ENCODE measurements around the gene SUGP2. TPM values are rescaled to one million over a fixed set of nuclear protein-coding genes. Genes with fewer than 3 reads are reported as not detected.
"Not testable (repeated sequence)": the region's sequence is repeated elsewhere in the genome, so short reads cannot be mapped to it uniquely, and the experiment has no call there.

Gene SUGP2
- total RNA-seq, 1 donor, result 41.5 TPM

- H3K4me1 ChIP-seq (ENCODE audit: insufficient read depth, low read length), result peaks cover 83% of the 10 kb centered on the region
- no peak overlapping the region for H3K4me3 ChIP-seq (ENCODE audit: low read length)
- no peaks in the 10 kb centered on the region for H3K27me3 ChIP-seq (ENCODE audit: insufficient read depth, low read length)
- no peaks in the 10 kb centered on the region for H3K9me3 ChIP-seq (ENCODE audit: low read depth, low read length)
These were observed 63.2 kb downstream of the SUGP2 start for GRCh38 chr19:18969931-18970659.

DNA sequence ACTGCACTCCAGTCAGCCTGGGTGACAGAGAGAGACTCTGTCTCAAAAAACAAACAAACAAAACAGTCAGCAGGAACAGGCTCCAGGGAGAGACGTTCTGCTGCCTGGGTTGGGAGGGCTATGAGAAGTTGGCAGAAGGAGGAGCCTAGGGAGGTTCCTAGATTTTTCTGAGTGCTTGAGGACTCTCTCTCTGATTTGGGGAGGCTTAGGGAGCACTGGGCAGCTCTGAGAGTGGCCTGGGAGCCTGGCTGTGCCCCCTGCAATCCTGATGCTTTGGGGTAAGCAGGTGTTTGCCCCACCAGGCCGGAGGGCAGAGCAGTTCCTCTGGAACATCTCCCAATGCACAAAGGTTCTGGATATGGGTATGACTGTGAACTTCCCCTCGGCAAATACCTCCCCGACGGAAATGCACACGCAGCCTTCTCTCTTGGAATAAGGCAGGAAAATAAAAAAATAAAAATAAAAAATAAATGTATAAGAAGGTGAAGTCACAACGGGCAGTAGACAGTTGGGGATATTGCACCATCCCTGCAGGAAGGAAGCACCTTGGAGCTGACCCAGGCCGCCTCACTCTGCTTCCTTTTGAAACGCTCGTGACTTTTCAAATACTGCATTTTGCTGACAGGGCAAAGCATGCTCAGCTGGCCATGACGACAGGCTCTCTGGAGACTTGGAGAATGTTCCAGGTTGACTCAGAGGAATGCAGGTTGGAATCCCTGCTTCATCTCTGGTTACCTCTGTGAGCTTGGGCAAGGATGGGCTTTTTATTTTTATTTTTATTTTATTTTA lies 65.8 kb downstream of the SUGP2 start:
- H3K4me1 ChIP-seq (ENCODE audit: insufficient read depth, low read length), result peaks cover 63% of the 10 kb centered on the region
- no peaks in the 10 kb centered on the region for H3K9me3 ChIP-seq (ENCODE audit: low read depth, low read length)
- H3K4me3 ChIP-seq (ENCODE audit: low read length), result no peak overlapping the region
- no peaks in the 10 kb centered on the region for H3K27me3 ChIP-seq (ENCODE audit: insufficient read depth, low read length)

DNA sequence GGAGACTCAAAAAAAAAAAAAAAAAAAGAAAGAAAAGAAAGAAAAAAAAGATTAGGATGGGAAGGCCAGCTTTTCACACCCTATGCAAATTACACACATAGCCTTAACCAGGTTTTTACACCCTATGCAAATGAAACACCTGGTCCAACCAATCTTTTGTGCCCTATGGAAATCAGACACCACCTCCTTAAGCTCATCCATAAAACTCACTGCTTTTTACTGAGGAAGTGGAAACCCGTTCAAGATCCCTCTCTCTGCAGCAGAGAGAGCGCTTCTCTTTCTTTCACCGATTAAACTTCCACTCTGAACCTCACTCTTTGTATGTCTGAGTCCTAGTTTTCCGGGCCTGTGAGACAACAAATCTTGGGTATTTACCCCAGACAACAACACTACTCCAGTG lies 67.0 kb downstream of the SUGP2 start:
- peaks cover 56% of the 10 kb centered on the region for H3K4me1 ChIP-seq (ENCODE audit: insufficient read depth, low read length)
- no peaks in the 10 kb centered on the region for H3K27me3 ChIP-seq (ENCODE audit: insufficient read depth, low read length)
- H3K9me3 ChIP-seq (ENCODE audit: low read depth, low read length), result no peaks in the 10 kb centered on the region
- H3K4me3 ChIP-seq (ENCODE audit: low read length), result no peak overlapping the region

DNA sequence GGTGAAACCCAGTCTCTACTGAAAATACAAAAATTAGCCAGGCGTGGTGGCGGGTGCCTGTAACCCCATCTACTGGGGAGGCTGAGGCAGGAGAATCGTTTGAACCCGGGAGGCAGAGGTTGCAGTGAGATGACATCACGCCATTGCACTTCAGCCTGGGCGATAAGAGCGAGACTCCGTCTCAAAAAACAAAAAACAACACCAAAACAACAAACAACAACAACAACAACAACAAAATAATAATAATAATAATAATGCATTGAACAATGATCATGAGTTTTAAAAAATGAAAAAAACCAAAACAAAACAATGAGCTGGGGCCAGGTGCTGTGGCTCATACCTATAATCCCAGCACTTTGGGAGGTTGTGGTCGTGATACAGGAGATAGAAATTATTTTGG lies 69.2 kb downstream of the SUGP2 start:
- Histone ChIP-seq H3K4me1 (ENCODE audit: insufficient read depth, low read length) (peaks cover 37% of the 10 kb centered on the region), H3K27me3 (ENCODE audit: insufficient read depth, low read length) (no peaks in the 10 kb centered on the region), H3K9me3 (ENCODE audit: low read depth, low read length) (no peaks in the 10 kb centered on the region), H3K4me3 (ENCODE audit: low read length) (no peak overlapping the region)

- no peak overlapping the region for H3K4me3 ChIP-seq (ENCODE audit: low read length)
- no peaks in the 10 kb centered on the region for H3K27me3 ChIP-seq (ENCODE audit: insufficient read depth, low read length)
These were observed 71.3 kb downstream of the SUGP2 start for GRCh38 chr19:18961767-18962620.

GRCh38 chr19:18960370-18960769 lies 72.9 kb downstream of the SUGP2 start:
- Histone ChIP-seq H3K4me1 (ENCODE audit: insufficient read depth, low read length) (peaks cover 6% of the 10 kb centered on the region), H3K27me3 (ENCODE audit: insufficient read depth, low read length) (no peaks in the 10 kb centered on the region), H3K9me3 (ENCODE audit: low read depth, low read length) (no peaks in the 10 kb centered on the region), H3K4me3 (ENCODE audit: low read length) (no peak overlapping the region)

More at GRCh38 chr19:18961767-18962620, 71.3 kb downstream of the SUGP2 start:
- H3K4me1 ChIP-seq (ENCODE audit: insufficient read depth, low read length), result peaks cover 16% of the 10 kb centered on the region
- no peaks in the 10 kb centered on the region for H3K9me3 ChIP-seq (ENCODE audit: low read depth, low read length)

GRCh38 chr19:18955042-18955441 lies 78.3 kb downstream of the SUGP2 start:
- H3K27me3 ChIP-seq (ENCODE audit: insufficient read depth, low read length), result no peaks in the 10 kb centered on the region
- no peaks in the 10 kb centered on the region for H3K4me1 ChIP-seq (ENCODE audit: insufficient read depth, low read length)
- H3K9me3 ChIP-seq (ENCODE audit: low read depth, low read length), result no peaks in the 10 kb centered on the region
- no peak overlapping the region for H3K4me3 ChIP-seq (ENCODE audit: low read length)

DNA sequence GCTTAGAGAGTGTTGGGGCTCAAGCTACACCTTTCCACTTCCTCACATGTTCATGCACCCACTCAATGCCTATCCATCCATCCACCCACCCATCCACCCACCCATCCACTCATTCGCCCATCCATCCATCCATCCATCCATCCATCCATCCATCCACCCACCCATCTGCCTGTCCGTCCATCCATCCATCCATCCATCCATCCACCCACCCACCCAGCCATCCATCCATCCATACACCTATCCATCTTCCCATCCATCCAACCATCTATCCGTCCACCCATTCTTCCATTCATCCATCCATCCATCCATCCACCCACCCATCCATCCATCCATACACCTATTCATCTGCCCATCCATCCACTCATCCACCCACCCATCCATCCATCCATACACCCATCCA lies 79.2 kb downstream of the SUGP2 start:
- no peaks in the 10 kb centered on the region for H3K27me3 ChIP-seq (ENCODE audit: insufficient read depth, low read length)
- no peak overlapping the region for H3K4me3 ChIP-seq (ENCODE audit: low read length)
- no peaks in the 10 kb centered on the region for H3K9me3 ChIP-seq (ENCODE audit: low read depth, low read length)
- no peaks in the 10 kb centered on the region for H3K4me1 ChIP-seq (ENCODE audit: insufficient read depth, low read length)

DNA sequence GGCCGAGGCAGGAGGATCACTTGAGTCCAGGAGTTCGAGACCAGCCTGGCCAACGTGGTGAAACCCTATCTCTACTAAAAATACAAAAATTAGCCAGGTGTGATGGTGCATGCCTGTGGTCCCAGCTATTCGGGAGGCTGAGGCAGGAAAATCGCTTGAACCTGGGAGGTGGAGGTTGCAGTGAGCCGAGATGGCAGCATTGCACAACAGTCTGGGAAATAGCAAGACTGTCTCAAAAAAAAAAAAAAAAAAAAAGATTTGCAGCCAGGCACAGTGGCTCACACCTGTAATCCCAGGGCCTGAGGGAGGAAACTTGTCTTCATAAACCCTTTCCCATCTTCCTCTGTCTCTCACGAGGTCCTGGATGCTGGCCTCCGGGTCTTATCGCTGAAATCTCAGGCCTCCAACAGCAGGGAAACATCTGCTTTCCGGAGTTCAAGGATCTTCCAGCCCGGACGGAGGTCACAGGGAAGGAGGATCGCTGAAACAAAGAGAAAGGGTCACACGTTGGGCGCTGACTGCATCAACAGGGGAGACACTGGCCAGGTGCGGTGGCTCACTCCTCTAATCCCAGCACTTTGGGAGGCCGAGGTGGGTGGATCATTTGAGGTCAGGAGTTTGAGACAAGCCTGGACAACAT lies 80.8 kb downstream of the SUGP2 start:
- H3K4me1 ChIP-seq (ENCODE audit: insufficient read depth, low read length); H3K27me3 ChIP-seq (ENCODE audit: insufficient read depth, low read length); H3K4me3 ChIP-seq (ENCODE audit: low read length); H3K9me3 ChIP-seq (ENCODE audit: low read depth, low read length): not testable (repeated sequence)

DNA sequence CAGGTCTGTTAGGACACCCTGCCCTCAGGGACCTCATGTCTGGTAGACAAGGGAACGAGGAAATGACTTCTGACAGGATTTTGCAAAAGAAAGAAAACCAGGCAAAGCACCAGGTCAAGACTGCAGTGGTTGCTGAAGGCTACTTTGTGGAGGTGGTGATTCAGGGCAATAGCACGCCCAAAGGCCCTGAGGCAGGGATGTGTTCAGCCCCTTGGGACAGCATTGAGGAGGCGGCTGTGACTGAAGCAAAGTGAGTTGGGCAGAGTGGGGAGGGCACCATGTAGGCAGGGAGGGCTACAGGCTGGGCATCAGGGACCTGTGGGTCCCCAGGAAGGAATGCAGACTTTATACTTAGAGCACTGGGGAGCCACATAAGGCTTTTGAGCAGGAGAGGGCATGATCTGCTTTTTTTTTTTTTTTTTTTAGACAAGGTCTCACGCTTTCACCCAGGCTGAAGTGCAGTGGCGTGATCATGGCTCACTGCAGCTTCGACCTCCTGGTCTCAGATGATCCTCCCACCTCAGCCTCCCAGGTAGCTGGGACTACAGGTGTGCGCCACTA lies 81.5 kb downstream of the SUGP2 start:
- Histone ChIP-seq H3K4me1 (ENCODE audit: insufficient read depth, low read length) (no peaks in the 10 kb centered on the region), H3K4me3 (ENCODE audit: low read length) (no peak overlapping the region), H3K27me3 (ENCODE audit: insufficient read depth, low read length) (no peaks in the 10 kb centered on the region), H3K9me3 (ENCODE audit: low read depth, low read length) (no peaks in the 10 kb centered on the region)

DNA sequence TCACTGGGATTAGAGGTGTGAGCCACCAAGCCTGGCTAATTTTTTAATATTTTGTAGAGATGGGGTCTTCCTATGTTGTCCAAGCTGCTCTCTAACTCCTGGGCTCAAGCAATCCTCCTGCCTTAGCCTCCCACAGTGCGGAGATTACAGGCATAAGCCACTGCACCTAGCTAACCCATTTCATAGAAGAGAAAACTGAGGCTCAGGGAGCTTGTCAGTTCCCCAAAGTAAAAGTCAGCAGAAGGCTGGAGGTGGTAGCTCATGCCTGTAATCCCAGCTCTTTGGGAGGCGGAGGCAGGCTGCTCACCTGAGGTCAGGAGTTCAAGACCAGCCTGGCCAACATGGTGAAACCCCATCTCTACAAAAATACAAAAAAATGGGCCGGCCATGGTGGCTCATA lies 83.5 kb downstream of the SUGP2 start:
- Histone ChIP-seq H3K9me3 (ENCODE audit: low read depth, low read length) (no peaks in the 10 kb centered on the region), H3K27me3 (ENCODE audit: insufficient read depth, low read length) (no peaks in the 10 kb centered on the region), H3K4me3 (ENCODE audit: low read length) (no peak overlapping the region), H3K4me1 (ENCODE audit: insufficient read depth, low read length) (peaks cover 4% of the 10 kb centered on the region)

DNA sequence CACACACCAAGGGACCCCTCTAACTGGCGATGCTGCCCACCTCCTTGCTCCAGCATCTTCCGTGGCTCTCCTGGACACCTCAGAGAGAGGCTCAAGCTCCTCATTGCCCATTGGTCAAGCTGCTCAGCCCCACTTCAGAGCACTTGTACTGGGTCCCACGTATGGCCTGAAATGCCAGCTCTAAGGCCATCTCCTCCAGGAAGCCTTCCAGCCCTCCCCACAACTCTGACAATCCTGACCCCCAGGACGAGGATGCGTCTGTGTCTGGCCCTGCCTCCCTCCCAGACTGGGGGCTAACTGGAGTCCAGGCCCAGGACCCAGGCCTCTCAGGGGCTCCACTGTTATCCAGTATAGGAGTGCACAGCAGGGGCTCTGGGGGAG lies 84.4 kb downstream of the SUGP2 start:
- Histone ChIP-seq H3K9me3 (ENCODE audit: low read depth, low read length) (no peaks in the 10 kb centered on the region), H3K4me1 (ENCODE audit: insufficient read depth, low read length) (peaks cover 4% of the 10 kb centered on the region), H3K4me3 (ENCODE audit: low read length) (no peak overlapping the region), H3K27me3 (ENCODE audit: insufficient read depth, low read length) (no peaks in the 10 kb centered on the region)

DNA sequence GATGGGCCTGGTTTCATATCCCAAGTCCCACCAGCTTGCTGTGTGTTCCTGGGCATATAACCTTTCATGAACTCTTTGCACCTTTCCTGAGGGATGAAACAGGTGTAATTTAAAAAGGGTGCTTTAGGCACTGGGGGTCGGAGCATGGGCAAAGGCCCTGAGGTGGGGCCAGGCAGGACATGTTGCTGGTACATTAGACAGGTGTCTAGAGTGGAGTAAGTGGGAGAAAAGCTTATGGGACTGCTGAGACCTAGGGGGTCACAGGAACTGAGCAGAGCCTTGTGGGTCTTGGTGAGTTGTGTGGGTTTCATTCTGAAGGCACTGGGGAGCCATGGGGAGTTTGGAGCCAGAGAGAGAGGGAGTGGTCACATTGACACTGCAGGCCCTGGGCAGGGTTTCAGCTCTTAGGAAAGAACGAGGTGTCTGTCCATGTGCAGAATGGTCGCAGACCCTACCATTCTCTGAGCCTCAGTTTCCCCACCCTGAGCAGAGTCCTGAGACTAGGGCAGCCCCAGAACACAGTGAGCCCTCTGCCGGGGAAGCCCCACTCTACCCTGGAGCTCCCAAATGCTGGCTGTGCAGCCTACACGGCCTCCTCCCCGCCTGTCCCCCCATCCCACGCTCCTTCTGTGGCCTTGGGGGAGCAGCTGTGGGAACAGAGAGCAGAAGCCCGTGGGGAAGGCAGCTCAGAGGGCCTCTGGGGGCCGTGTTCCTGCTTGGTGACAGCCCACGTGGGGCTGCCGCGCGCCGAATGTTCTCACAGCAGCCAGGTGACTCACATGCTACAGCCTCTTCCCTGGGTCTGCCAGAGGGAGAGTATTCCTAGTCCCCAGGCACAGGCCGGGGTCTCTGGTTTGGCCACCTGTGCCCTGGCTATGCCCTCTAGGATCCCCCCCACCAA lies 85.0 kb downstream of the SUGP2 start:
- H3K27me3 ChIP-seq (ENCODE audit: insufficient read depth, low read length), result no peaks in the 10 kb centered on the region
- H3K9me3 ChIP-seq (ENCODE audit: low read depth, low read length), result no peaks in the 10 kb centered on the region
- H3K4me3 ChIP-seq (ENCODE audit: low read length), result no peak overlapping the region
- peaks cover 4% of the 10 kb centered on the region for H3K4me1 ChIP-seq (ENCODE audit: insufficient read depth, low read length)

DNA sequence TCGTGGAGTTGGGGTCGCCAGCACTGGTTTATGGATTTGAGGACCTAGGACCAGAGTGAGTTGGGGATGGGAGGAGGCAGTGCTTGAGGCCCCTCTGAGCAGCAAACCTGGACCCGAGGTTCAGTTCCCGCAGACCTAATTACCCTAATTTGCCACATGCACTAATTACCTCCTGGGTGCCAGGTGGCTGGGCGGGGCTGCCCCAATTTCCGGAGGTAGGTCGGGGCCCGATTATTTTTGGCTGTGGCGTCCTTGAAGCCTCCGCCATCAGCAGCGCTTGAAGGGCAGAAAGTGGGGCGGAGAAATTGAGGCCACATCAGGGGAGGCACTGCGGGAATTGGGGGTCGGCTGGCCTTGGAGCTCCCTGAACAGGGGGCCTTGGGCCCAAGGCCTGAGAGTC lies 86.4 kb downstream of the SUGP2 start:
- peaks cover 5% of the 10 kb centered on the region for H3K4me1 ChIP-seq (ENCODE audit: insufficient read depth, low read length)
- H3K4me3 ChIP-seq (ENCODE audit: low read length), result no peak overlapping the region

More for the DNA sequence above, 86.4 kb downstream of the SUGP2 start:
- Histone ChIP-seq H3K9me3 (ENCODE audit: low read depth, low read length) (no peaks in the 10 kb centered on the region), H3K27me3 (ENCODE audit: insufficient read depth, low read length) (no peaks in the 10 kb centered on the region)

Data from mononuclear cell (primary cell).